Body of pancreas (tissue), 4 donors: Measurements from ENCODE around the gene AUH.

Source experiments
- CTCF ChIP-seq, 7 experiments: fragments of 450-650 bp in 4 of 7; fragments of 200-600 bp in 3 of 7; sonication (generic) in 3 of 7; IDR thresholded peaks; one replicate each; pipeline ENCODE4 v1.5.1; 2016 to 2019; ENCODE audit warnings: antibody characterized with exemption in 7 of 7
- POLR2A ChIP-seq, 3 donors: fragments of 450-650 bp; IDR thresholded peaks; one replicate each; pipeline ENCODE4 v1.6.1; 2016; ENCODE audit warnings: antibody characterized with exemption in 3 of 3, mild to moderate bottlenecking in 2 of 3

GRCh38 chr9:91321691-91322090 lies 40.0 kb downstream of the AUH start:
- TF ChIP-seq CTCF (IDR thresholded peaks at IDR 0.05): no peak
- no peak for TF ChIP-seq POLR2A (IDR thresholded peaks at IDR 0.05)
